HFF-Myc (cell line): ENCODE data around the gene COL9A1.

Source experiments
- DNase-seq: peaks from one replicate; pipeline ENCODE4 v3.0.0-alpha.2; 2011; ENCODE audit warnings: low read depth; ENCODE audit errors: extremely low read depth
- H3K4me3 ChIP-seq: replicated peaks from 2 replicates; pipeline ENCODE4 v1.5.1; 2011; ENCODE audit warnings: low read depth, mild to moderate bottlenecking, control low read depth, low read length
- TF ChIP-seq, protein P1 (sequence below): IDR thresholded peaks from 2 replicates; pipeline ENCODE4 v1.5.1; 2012; ENCODE audit warnings: mild to moderate bottlenecking, low read depth, low read length, control low read depth; ENCODE audit errors: missing control alignments

The COL9A1 gene

DNA sequence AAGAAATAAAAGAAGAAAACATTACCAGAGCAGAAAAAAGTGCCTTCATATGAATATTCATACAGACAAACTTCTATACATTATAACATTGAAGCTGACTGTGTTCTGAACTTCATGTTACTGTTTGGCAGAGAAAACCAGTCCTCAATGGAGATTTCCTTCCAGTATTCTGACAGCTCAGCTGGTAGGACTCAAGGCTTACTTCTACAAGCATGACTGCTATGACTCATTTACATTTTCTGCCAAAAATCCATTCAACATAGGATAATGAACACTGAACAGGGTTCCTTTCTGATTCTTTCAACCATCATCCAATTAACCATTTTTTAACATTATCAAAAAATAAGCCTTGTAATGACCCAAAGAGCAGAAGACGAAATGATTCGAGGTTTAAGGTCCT is 25.4 kb downstream of the COL9A1 start:
- TF ChIP-seq, protein P1, sequence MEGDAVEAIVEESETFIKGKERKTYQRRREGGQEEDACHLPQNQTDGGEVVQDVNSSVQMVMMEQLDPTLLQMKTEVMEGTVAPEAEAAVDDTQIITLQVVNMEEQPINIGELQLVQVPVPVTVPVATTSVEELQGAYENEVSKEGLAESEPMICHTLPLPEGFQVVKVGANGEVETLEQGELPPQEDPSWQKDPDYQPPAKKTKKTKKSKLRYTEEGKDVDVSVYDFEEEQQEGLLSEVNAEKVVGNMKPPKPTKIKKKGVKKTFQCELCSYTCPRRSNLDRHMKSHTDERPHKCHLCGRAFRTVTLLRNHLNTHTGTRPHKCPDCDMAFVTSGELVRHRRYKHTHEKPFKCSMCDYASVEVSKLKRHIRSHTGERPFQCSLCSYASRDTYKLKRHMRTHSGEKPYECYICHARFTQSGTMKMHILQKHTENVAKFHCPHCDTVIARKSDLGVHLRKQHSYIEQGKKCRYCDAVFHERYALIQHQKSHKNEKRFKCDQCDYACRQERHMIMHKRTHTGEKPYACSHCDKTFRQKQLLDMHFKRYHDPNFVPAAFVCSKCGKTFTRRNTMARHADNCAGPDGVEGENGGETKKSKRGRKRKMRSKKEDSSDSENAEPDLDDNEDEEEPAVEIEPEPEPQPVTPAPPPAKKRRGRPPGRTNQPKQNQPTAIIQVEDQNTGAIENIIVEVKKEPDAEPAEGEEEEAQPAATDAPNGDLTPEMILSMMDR: no peak
- no peak overlapping the region for H3K4me3 ChIP-seq
- DNase-seq: no peak

DNA sequence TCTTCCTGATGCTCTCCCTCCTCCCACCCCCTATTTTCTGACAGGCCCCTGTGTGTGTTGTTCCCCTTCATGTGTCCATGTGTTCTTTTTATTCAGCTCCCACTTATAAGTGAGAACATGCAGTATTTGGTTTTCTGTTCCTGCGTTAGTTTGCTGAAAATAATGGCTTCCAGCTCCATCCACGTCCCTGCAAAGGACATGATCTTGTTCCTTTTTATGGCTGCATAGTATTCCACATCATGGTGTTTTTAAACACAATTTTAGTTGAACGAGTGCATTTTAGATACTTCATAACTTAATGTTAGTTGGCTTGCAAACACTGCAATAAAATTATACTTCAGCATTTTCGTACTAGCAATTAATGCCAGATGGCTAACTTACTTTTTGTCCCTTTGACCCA is 28.5 kb downstream of the COL9A1 start:
- TF ChIP-seq, protein P1: no peak
- DNase-seq: no peak
- H3K4me3 ChIP-seq: no peak overlapping the region

DNA sequence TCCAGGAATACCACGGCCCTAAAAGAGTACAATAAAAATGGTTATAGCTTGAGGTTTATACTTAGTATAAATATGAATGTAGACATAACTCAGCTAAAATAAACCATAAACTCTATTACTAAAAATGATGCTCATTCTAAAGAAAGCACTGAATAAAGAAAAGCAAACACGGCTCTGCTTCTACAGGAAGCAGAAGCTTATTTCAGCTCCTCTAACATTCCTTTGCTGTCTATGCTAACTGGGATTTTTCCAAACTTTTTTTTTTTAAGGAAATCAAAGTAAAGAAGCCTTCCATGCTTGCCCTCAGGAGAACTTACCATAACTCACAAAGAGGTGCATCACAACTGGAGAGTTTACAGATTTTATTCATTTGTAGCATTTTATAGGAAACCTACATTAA is 30.8 kb downstream of the COL9A1 start:
- no peak overlapping the region for H3K4me3 ChIP-seq
- TF ChIP-seq, protein P1: no peak
- no peak for DNase-seq

DNA sequence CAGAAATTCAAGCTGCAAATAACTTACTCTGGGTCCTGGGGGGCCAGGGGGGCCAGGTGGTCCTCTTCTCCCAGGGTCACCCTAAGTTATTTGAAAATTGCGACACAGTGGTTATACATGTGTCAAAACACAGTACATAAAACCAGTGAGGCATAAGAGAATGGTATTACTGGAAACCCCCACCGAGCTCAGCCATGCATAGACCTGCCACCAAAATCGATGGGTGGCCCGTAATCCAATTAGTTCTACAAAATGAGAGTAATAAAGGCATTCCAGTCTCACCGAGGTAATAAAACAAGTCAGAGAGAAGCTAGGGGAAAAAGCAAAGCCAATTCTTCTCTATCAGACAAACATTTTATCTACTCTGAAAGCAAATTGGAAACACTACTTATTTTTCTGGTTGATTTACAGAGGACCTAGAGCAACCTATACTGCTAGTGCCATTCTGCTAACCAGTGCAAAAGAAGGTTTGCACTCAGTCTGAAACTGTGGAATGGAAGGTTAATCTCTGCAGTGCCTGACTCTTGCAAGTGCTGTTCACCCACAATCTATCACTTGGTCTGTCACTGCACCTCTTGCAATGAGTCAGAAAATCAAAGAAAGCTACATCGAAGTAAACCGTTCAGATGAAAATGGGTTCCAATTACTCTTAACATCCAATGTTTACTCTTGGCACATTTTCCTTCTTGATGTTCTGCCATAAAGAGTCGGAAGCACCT is 32.4 kb downstream of the COL9A1 start:
- TF ChIP-seq, protein P1: no peak
- no peak overlapping the region for H3K4me3 ChIP-seq
- no peak for DNase-seq

DNA sequence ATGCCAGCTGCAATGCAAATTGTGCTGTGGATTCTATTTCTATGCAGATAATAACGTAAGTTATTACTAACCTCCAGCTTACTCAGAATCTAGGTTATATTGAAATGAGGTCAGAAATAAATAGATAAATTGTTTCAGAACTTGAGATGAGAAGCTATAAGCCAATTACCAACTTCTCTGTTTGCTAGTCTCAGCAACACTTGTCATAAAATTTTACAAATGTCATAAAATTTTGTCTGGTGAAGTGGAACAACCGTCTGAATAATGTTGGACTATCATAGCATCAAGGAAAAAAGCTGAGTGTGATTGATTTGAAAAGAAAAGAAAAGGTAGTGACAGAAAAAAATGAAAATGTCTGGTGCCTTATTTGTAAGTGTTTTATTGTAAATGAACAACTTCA is 36.7 kb downstream of the COL9A1 start:
- DNase-seq: no peak
- TF ChIP-seq, protein P1: no peak
- H3K4me3 ChIP-seq: no peak overlapping the region

DNA sequence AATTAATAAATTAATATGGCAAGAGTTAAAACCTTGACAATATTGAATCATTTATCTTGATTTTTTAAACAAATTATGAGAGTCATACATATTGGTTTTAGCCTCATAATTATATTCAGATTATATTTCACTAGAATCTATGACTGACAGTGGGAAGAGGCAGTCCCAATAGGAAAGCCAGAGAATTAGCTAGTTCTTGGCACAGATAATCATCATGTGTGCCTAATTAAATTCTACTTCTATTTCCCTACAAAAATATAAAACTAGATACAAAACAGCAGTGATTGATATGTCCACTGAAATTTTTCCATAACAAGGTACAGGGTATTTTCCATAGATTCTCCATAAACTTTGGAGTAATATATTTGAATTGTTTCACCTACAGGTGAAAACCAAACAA is 38.6 kb downstream of the COL9A1 start:
- H3K4me3 ChIP-seq: no peak overlapping the region
- DNase-seq: no peak
- TF ChIP-seq, protein P1: no peak

DNA sequence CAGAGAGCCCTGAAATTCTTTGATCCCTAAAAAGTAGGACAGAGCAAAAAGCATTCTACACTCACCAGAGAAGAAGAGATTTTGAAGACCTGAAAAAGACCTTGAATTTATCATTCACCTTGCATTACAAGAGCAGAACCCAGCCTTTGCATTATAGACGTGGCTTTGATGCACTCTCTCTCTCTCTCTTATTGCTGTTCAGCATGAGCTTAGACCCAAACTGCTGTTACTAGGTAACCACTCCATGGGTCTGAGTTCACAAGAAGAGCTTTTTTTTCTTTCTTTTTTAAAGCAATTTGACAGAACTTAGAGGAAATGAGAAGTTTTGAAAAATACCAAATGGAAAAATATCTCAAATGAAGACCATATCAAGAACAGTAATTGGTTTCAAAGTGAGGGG is 44.4 kb downstream of the COL9A1 start:
- DNase-seq: no peak
- TF ChIP-seq, protein P1: no peak
- no peak overlapping the region for H3K4me3 ChIP-seq
